HG03066 (cell line): ENCODE measurements around the gene SDK1.

Source experiments
- ATAC-seq: cut with Tn5 transposase; IDR thresholded peaks from one replicate; pipeline ENCODE4 v1.9.1; 2021; ENCODE audit warnings: low read depth; ENCODE audit not compliant: unreplicated experiment

Gene SDK1

DNA sequence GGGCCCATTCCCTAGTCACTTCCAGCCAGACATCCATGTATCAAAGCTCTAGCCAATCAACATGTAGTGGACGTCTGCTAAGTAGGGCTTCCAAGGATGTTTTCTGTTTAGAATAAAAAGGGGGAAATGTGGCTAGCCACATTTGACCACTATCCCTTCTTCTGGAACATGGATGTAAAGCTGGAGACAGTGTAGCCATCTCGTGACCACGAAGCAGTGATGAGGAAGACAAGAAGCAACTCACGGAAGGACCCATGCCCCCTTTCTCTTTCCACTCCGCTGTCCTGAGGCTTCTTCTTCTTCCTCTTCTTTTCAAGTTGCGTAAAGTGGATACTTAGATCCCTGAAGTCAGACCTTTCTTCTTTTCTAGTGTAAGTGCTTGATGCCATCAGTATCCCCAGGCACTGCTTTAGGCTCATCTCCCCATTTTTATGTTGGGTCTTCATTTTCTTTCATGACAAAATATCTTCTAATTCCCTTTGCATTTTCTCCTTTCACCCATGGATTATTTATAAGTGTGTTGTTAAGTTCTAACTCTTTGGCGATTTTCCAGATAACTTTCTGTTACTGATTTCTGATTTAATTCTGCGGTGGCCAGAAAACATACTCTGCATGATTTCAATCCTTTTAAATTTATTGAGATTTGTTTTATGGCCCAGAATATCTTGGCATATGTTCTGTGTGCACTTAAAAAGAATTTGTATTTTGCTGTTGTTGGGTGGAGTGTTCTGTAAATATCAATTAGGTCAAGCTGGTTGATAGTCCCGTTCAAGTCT, 594.5 kb downstream of the SDK1 start:
- ATAC-seq, result no peak

DNA sequence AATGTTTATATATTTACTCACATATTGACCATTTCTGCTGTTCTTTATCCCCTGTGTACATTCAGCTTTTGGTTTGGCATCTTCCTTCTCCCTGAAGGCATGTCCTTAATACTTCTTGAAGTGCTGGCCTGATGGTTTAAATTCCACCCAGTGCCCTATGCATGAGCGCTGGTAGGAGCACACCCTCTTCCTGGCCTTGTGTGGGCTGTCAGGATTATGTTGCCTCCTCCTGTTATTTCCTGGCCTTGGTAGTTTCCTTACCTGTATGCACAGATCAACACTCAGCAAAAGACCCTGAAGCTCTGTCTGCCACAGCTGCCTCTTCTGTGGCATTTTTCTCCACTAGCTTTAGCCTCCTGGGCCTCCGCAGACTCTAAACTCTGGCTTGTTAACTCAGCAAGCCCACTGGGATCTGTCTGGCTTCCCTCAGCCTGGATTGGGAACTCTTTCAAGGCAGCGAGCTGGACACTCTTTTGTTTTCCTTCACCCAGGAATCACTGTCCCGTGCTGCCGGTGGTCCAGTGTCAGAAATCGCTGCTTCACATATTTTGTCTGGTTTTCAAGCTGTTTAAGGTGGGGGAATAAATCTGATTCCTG, 595.2 kb downstream of the SDK1 start:
- no peak for ATAC-seq

DNA sequence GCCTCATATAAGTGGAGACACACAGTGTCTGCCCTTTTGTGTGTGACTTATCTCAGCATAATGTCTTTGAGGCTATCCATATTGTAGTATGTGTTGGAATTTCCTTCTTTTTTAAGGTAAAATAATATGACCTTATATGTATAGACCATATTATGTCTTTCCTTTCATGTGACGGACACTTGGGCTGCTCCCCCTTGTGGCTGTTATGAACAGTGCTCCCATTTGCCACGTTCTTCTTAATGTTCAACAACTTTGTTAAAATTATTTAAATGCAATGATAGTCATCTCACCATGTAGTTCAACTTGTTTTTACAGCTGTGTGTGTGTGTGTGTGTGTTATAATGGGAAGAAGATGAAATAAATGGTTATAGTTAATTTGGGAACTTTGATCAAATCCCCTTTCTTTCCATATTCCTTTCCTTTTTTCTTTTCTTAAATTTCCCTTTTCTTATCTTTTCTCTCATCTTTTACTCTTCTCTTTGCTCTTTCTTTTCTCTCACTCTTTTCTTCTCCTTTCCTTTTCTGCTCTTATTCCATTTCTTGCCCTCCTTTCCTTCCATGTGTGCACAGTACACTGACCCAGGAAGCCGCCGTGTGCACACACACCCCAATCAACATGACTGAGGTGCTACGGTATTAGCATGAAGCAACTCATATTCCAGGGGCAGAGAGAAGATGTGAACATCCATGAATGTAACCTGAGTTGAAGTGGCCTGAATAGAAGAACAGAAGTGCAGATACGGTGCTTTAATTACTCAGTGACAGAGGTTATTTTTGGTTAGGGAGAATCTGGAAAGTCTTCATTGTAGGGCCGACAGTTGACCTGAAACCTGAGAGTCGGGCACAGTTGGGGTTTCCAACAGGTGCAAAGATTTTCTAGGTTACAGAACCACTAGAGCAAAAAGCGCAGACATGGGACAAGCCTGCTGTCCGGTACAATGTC, 596.6 kb downstream of the SDK1 start:
- ATAC-seq, result no peak

DNA sequence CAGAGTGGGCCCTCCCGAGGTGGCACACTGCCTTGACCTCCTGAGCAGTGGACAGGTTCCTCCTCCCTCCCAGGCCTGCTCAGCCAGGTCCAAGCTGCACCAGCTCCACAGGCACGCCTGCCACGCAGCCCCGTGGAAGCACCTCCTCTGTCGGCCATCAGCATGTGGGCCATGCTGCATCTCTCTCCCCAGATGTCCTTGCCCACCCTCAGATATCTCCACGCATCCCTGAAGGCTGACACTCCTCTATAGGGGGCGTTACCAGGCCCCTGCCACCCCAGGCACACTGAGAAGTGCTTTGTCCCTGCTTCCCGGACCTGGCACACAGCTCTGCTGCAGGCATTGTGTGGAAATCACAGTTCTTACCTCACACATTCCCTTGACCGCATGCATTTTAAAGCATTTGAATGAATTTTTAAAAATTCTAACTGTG, 598.5 kb downstream of the SDK1 start:
- no peak for ATAC-seq

DNA sequence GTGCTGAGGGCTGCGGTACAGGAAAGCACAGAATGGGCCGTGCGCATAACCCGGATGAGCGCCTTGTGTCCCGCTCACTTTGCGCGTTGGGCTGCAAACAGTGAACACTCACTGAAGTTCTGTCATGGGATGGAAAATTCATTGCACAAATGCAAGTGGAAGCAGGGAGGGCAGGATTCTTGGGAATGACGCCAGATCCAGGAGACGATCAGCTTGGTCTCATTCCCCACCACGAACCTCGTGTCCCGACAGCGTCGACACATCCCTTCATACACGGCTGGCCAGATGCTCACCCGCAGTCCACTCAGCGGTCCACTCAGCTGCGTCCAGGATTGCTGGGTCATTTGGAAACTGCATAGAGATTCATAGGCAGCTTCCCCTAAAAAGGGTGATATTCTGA, 607.1 kb downstream of the SDK1 start:
- ATAC-seq, result no peak

DNA sequence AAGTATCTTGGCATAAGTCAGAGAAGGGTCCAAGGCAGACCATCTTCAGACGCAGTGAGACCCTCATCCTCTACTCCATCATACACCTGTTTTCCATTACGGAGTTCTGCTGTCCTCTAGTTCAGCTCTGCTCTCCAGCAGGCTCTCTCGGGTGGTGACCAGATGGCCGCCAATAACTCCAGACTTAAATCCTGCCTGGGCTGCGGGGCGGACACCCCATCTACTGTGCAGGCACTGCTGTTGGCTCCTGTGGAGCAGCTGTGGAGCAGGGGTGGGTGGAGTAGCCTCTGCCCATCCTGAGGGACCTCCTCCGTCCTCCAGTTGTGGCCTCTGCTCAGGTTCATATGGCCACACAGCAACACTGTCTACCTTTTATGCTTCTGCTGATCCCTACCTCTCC, 608.1 kb downstream of the SDK1 start:
- ATAC-seq, result no peak

DNA sequence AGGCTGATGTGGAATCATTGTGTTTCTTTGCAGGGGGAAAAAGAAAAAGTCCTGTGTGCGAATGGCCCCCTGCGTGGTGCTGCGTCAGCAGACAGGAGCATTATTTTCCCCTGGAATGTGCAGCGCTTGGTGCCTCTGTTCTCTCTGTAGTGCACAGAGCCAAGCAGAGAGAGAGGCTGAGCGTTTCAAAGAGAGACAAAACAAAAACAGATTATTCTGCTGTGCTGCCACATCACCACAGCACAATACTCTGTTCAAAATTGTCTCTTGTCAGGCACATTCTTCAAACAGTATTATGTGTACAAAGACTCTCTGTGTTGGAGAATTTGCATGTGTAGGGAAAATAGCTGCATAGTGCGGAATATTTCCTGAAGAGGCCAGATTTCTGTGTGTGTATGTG, 609.0 kb downstream of the SDK1 start:
- ATAC-seq, result no peak

DNA sequence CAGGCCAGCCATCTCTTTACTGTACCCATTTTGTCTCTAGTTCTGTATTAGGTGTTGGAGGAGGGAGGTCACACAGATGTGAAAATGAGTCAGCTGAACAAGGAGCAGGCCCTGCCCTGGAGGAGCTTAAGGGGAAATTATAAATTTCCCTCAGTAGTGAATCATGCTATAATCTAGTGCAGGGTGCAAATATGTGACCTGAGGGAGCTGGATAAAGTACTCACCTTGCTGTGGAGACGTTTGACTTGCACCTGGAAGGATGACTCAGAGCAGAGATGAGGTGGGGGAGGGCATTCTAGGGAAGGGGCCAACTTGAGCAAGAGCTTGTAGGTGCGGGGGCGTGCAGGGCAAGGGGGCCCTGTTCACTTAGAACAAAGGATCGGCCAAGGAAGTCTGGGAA, 610.6 kb downstream of the SDK1 start:
- ATAC-seq, result no peak

DNA sequence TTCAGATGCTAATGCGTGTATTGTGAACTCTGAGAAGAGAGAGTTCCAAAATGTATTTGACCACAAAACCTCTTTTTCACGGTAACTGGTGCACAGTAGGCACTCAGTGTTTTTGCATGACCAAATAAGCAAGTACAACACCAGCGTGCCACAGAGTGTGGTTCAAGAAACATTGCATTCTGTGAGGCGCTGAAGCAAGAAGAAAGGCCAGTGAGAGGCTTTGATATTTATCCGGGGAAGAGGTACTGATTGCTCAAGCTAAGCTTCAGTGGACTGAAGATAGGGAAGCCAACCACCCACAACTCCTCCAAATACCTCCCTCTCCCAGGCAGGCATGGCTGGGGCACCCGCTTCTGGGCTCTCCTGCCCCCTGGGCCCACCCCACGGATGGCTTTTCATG, 611.2 kb downstream of the SDK1 start:
- ATAC-seq, result no peak

DNA sequence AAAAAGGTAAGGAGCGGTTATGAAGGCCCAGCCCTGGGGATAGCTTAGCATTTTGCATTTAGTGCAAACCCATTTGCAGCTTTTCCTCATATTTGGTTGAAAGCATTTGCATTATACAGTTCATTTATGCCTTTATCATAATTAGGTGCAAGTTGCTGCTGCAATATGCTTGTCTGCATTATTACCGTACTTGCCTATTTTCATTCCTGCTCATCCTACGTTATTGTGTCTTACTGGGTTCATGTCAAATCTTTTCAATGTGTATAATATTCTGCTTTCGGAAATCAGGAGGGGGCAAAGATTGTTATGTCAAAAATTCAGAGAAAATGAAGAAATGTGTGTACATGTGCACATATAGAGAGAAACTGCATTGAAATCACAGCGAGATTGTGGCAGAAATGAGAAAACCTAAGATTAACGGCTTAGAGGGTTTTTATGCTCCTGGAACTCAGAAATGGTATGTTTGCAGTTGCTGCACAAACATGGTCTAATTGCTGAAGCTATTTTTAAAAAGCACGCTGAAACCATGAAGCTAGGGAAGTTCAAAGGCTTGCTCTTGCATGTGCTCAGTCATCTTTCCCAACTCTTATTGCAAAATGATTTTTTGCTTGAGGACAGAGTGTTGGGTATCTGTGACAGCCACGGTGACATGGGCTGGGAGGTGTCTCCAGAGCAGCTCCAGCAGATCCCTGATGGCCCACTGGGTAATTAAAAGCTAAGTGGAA, 613.2 kb downstream of the SDK1 start:
- no peak for ATAC-seq

DNA sequence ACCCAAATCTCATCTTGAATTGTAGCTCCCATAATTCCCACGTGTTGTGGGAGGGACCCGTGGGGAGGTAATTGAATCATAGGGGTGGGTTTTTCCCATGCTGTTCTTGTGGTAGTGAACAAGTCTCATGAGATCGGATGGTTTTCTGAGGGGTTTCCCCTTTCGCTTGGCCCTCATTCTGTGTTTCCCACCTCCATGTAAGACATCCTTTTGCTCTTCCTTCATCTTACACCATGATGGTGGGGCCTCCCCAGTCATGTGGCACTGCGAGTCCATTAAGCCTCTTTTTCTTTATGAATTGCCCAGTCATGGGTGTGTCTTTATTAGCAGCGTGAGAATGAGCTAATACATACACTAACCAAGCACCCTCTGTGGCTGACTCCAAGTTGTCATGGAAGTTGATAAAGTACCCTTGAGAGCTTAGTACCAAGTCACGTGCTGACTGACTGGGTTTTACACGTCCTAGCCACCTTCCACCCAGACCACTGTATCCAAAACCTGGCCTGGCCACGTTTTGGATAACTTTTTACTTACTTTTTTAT, 614.4 kb downstream of the SDK1 start:
- no peak for ATAC-seq

DNA sequence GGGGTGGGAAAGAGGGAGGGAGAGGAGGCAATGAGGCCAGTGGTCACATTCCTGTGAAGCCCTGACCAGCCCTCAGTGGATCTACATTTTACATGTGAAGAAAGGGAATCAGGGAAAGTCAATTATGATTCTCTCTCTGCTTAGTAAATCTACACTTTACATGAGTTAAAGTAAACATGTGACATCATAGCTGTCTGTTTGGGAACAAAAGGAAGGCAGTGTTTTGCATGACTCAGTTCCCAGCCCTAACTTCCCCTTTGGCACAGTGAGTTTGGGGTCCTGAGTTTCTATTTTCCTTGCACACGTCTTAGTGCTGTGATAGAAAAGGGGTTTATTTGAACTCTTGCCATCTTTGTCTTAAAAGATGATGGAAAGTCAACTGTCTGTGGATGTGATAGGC, 615.1 kb downstream of the SDK1 start:
- no peak for ATAC-seq

DNA sequence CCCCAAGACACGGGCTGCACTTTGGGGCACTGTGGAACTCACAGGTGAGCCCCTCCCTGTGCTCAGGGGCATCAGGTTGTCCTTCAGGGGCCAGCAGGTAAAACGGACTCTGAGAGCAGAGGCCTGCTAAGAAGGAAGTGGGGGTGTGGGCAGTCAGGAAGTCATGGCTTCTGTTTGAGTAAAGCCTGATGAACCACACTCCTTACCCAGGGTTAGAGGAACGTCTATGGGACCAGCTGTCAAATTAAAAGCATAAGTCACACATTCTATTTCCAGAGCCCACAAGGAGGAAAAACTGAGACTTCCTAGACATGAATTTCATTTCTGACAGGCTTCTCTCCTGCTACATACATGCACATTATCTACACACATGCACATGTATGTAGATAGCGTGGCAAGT, 616.4 kb downstream of the SDK1 start:
- no peak for ATAC-seq

DNA sequence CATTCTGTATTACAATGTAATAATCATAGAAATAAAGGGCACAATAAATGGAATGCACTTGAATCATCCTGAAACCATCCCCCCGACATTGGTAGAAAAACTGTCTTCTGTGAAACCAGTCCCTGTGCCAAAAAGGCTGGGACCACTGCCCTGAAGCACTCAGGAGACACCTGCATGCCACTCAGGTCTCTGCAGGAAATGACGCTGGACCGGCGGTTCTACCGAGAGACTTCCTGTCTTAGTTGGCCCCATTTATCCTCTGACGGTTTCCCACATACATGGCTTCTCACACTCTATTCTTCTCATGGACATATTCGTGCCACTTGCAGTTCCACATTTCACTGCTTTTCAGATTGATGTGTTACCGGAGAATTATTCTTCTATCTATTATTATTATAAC, 617.5 kb downstream of the SDK1 start:
- no peak for ATAC-seq

DNA sequence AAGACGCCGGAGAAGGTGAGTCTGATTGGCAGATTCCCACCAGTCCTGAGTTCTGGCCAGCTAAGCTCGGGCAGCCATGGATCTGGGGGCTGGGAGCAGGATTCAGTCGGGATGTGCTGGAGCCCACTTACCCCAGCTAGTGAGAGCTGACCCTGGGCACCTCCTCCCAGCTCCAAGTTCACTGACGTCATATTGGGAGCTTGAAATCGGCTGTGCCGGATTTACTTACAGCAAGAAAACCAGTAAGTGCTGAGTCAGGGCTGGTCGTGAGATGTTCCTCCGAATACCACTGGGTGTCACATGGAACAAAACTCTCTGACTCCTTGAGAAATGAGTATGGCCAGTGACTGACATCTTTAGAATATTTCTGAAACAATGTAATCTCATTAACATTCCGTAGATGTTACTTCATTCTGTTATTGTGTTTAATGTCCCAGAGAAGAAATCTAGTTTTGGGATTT, 621.2 kb downstream of the SDK1 start:
- ATAC-seq, result no peak

DNA sequence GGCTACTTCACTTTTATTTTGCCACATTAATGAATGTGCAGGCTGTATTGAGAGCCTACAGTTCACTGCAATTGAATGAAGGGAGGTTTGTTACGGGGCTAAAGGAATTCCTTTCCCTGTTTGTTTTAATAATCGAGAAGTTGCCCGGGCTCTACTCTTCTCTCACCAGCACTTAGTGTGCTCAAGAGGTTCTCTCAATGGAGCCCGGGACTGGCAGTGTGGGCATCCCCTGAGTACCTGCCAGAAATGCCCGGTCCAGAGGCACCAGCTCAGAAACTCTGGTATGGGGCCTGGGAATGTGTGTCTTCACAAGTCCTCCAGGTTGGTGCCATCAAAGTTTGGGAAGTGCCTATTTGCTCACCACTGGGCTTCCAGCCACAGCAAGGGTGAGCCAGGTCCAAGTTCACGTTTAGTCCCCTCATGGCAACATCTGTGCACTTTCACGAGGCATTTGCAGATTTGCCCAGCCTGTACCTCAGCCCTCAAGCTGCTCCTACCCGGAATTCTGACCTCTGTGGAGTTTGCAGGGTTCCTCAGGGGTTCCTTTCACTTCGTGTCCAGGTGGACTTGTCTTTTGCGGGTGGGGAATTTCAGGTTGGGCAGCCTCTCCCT, 622.4 kb downstream of the SDK1 start:
- ATAC-seq, result no peak

DNA sequence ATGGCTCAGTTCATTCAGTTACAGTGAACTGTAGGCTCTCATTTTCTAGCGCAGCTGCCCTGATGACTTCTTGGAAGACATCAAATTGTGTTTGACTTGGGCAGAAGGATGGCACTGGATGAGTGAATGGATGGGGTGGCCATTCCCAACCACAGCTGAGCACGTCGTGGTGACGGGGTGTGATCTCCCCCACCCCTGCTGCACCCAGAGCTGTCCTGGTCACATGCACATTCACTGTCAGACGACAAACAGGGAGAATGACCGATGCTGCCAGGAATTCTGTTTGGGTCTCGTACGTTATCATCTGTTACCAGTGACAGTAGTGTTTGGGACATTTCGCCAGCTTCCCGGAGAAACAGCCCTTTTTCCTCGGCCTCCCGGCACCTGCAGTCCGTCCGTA, 623.2 kb downstream of the SDK1 start:
- ATAC-seq, result no peak

DNA sequence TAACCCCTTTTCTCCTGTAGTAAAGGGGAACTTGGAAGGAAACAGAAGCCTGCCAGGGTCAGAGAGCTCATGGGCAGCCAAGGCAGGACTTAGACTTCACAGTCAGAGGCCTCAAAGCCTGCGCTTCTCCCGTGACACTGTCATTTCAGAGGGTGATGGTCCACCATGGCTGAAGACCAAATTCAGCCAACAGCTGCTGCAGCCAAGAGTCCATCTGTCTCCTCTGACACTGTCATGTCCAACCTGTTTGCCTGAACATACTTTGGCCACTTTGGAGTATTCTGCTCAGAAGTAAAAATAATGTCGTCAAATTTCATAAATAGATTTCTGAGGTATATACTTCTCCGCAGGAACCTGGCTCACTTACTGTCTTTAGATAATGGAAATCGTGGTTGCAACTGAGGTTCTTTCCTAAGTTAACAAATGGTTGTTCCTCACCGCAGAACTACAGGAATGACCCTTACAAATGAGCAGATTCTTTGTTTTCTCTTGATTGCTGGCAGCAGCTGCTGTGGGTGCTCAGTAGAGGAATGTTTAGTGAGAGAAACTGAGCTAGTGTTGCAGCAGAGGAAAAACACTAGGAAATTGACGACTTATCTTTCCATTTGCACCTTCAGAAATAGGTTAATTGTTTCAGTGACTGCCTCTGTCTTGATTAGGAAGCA, 626.5 kb downstream of the SDK1 start:
- no peak for ATAC-seq

DNA sequence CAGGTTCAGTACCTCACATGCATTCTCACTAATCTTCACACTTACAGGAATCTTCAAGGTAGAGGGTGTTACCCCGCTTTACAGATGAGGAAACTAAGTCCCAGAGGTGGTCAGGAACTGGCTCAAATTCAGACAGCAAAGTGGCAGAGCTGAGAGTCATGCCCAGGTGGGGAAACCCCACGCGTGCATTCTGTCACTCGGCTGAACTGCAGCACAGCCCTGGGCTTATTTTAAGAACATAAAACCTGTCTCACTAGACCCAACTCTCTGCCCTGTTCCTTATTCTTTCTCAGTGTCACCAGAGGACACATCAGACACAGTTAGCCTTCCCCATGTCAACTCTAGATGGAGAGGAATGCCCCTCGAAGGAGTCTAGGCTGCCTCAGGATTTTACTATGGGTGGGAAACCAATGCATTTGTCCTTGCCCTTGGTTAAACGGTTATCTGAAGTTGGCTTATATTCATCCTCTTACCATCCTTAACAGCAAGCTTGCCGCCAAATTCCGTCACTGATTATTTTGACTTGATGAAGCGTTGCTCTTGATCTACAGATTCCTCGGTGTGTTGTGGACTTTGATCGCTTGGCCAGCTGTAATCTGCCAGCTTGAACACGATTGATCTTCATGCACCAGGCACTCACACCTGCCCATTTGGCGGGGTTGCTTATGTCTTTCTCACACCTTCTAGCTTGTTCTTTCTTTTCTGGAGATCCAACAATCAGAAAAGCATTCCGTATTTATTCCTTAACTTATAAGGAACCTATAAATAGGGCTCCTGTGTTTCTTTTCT, 627.9 kb downstream of the SDK1 start:
- no peak for ATAC-seq
